CD4-positive, alpha-beta memory T cell (primary cell): ENCODE measurements around the gene NOL11. TPM values are rescaled to one million over a fixed set of nuclear protein-coding genes. Genes with fewer than 3 reads are reported as not detected.

Experiments used
- CTCF ChIA-PET: fragments of 350-600 bp; sonication (Branson Sonifier 250); formaldehyde crosslinking; loops from one replicate; lab custom pipeline; 2021; ENCODE audit warnings: inconsistent platforms; ENCODE audit not compliant: partially characterized antibody; lab: Charles Lee
- POLR2A ChIA-PET: fragments of 350-600 bp; sonication (Branson Sonifier 250); formaldehyde crosslinking; loops from one replicate; lab custom pipeline; 2021; ENCODE audit not compliant: partially characterized antibody; lab: Charles Lee
- DNase-seq, 5 donors: peaks; one replicate each; pipeline versions ENCODE4 v3.0.0 to v3.0.0-alpha.2; 2020 to 2022; ENCODE audit warnings: mixed read lengths in 1 of 5
- H3K27ac ChIP-seq: one replicate; pipeline ENCODE4 v1.7.0; 2013; ENCODE audit warnings: low read depth, low read length
- H3K27me3 ChIP-seq: 2 replicates; pipeline ENCODE4 v1.7.0; 2013; ENCODE audit warnings: mild to moderate bottlenecking, low read length, moderate library complexity; ENCODE audit not compliant: insufficient read depth
- H3K36me3 ChIP-seq: 2 replicates; pipeline ENCODE4 v1.7.0; 2013; ENCODE audit warnings: mild to moderate bottlenecking, low read length, moderate library complexity; ENCODE audit not compliant: insufficient read depth
- H3K4me1 ChIP-seq: 2 replicates; pipeline ENCODE4 v1.7.0; 2013; ENCODE audit warnings: mild to moderate bottlenecking, low read length, moderate library complexity; ENCODE audit not compliant: insufficient read depth
- H3K4me3 ChIP-seq, 2 donors: one replicate each; pipeline ENCODE4 v1.7.0; 2013; ENCODE audit warnings: low read length in 2 of 2, mild to moderate bottlenecking in 1 of 2
- H3K9me3 ChIP-seq, 2 donors: one replicate each; pipeline ENCODE4 v1.7.0; 2013; ENCODE audit warnings: low read length in 2 of 2, control low read depth in 1 of 2; ENCODE audit not compliant: control insufficient read depth in 1 of 2
- H3K27ac Mint-ChIP-seq, 7 donors: one replicate each; pipeline ENCODE4 v1.8.0; 2020 to 2021; ENCODE audit warnings: mixed read lengths in 7 of 7, mild to moderate bottlenecking in 6 of 7, inconsistent platforms in 3 of 7, moderate library complexity in 3 of 7
- H3K27me3 Mint-ChIP-seq, 2 donors: one replicate each; pipeline ENCODE4 v1.8.0; 2020 to 2021; ENCODE audit warnings: mixed read lengths in 2 of 2
- H3K36me3 Mint-ChIP-seq, 2 donors: one replicate each; pipeline ENCODE4 v1.8.0; 2020 to 2021; ENCODE audit warnings: mixed read lengths in 2 of 2, inconsistent platforms in 1 of 2, mild to moderate bottlenecking in 1 of 2
- H3K4me1 Mint-ChIP-seq, 4 donors: one replicate each; pipeline ENCODE4 v1.8.0; 2020 to 2021; ENCODE audit warnings: mixed read lengths in 4 of 4, mild to moderate bottlenecking in 1 of 4
- H3K4me3 Mint-ChIP-seq, 8 donors: one replicate each; pipeline ENCODE4 v1.8.0; 2020 to 2021; ENCODE audit warnings: mixed read lengths in 8 of 8, mild to moderate bottlenecking in 7 of 8, moderate library complexity in 6 of 8, inconsistent platforms in 3 of 8
- H3K9me3 Mint-ChIP-seq, 8 donors: one replicate each; pipeline ENCODE4 v1.8.0; 2020 to 2021; ENCODE audit warnings: mixed read lengths in 8 of 8, mild to moderate bottlenecking in 5 of 8, inconsistent platforms in 3 of 8, moderate library complexity in 1 of 8
- intact Hi-C: fragments of 100-400 bp; cut with micrococcal nuclease; formaldehyde crosslinking; loops from one replicate; pipeline ENCODE4 v1.15.1; 2023
- polyA plus RNA-seq, 2 donors: library from polyadenylated mRNA; unstranded; fragments of 300-500 nt; fragmentation: Illumina TruSeq; gene quantifications; one replicate each; pipeline ENCODE4 v1.2.3, GENCODE V29; 2021
- total RNA-seq, 2 experiments: library from RNA; stranded (reverse); gene quantifications; one replicate each; pipeline ENCODE4 v1.2.3, GENCODE V29; 2021

Gene NOL11
- total and polyA plus RNA-seq, 4 experiments from 2014 or later, result 18.3 to 57.1 (median 47.5) TPM

- Mint-ChIP-seq H3K4me3 (no peak overlapping the region), H3K36me3 (peaks cover 0 to 2% of the 10 kb centered on the region in 2 donors)
Observed at GRCh38 chr17:67759355-67760171, 41.8 kb downstream of the NOL11 start.

GRCh38 chr17:67765623-67766022, 47.9 kb downstream of the NOL11 start:
- Histone ChIP-seq H3K4me1 (no peaks in the 10 kb centered on the region), H3K9me3 (no peaks in the 10 kb centered on the region), H3K4me3 (no peak overlapping the region), H3K36me3 (no peaks in the 10 kb centered on the region), H3K27ac (no peak overlapping the region), H3K27me3 (no peaks in the 10 kb centered on the region)
- POLR2A ChIA-PET, result no interaction called here
- peak overlapping the region in 1 of 7 donors; percentile 21 for H3K27ac Mint-ChIP-seq
- peaks cover 0 to 10% of the 10 kb centered on the region in 2 donors for H3K36me3 Mint-ChIP-seq
- H3K9me3 Mint-ChIP-seq, result no peaks in the 10 kb centered on the region
- no peaks in the 10 kb centered on the region for H3K4me1 Mint-ChIP-seq
- intact Hi-C loops, result no loop called here
- no peak overlapping the region for H3K4me3 Mint-ChIP-seq
- CTCF ChIA-PET, result no interaction called here
- no peaks in the 10 kb centered on the region for H3K27me3 Mint-ChIP-seq
- no peak for DNase-seq

More at GRCh38 chr17:67759355-67760171, 41.8 kb downstream of the NOL11 start:
- no peak overlapping the region for H3K4me3 ChIP-seq
- H3K27ac ChIP-seq, result no peak overlapping the region
- CTCF ChIA-PET, result no interaction called here
- POLR2A ChIA-PET, result interaction anchor here (1.2 kb wide), 1 partner anchor 42 kb away, joined by 3 read pairs; no protein-coding TSS in a partner anchor
- peaks cover 0 to 3% (median 0%) of the 10 kb centered on the region in 8 donors for H3K9me3 Mint-ChIP-seq
- peak overlapping the region in 1 of 7 donors; percentile 69 for H3K27ac Mint-ChIP-seq
- H3K36me3 ChIP-seq, result no peaks in the 10 kb centered on the region
- no peak for DNase-seq
- no peaks in the 10 kb centered on the region for H3K4me1 ChIP-seq
- no peaks in the 10 kb centered on the region for H3K27me3 Mint-ChIP-seq
- intact Hi-C loops, result no loop called here
- H3K9me3 ChIP-seq, result no peaks in the 10 kb centered on the region
- no peaks in the 10 kb centered on the region for H3K27me3 ChIP-seq
- peaks cover 0 to 7% (median 1%) of the 10 kb centered on the region in 4 donors for H3K4me1 Mint-ChIP-seq

- no peaks in the 10 kb centered on the region for H3K9me3 Mint-ChIP-seq
- H3K27me3 Mint-ChIP-seq, result peaks cover 0 to 2% of the 10 kb centered on the region in 2 donors
- Histone ChIP-seq H3K27ac (no peak overlapping the region), H3K36me3 (no peaks in the 10 kb centered on the region), H3K4me3 (no peak overlapping the region), H3K4me1 (no peaks in the 10 kb centered on the region), H3K27me3 (no peaks in the 10 kb centered on the region), H3K9me3 (no peaks in the 10 kb centered on the region)
- H3K4me3 Mint-ChIP-seq, result no peak overlapping the region
- peak overlapping the region in 1 of 7 donors; percentile 70 for H3K27ac Mint-ChIP-seq
- CTCF ChIA-PET, result no interaction called here
- no peak for DNase-seq
- no peaks in the 10 kb centered on the region for H3K4me1 Mint-ChIP-seq
- intact Hi-C loops, result no loop called here
- peaks cover 0 to 10% of the 10 kb centered on the region in 2 donors for H3K36me3 Mint-ChIP-seq
- POLR2A ChIA-PET, result no interaction called here
Observed at GRCh38 chr17:67769231-67769630, 51.5 kb downstream of the NOL11 start.

- ChIA-PET POLR2A (no interaction called here), CTCF (no interaction called here)
- Mint-ChIP-seq H3K4me1 (no peaks in the 10 kb centered on the region), H3K36me3 (peaks cover 0 to 5% of the 10 kb centered on the region in 2 donors), H3K27ac (no peak overlapping the region), H3K9me3 (no peaks in the 10 kb centered on the region), H3K4me3 (no peak overlapping the region), H3K27me3 (peaks cover 2% of the 10 kb centered on the region in 2 donors)
- Histone ChIP-seq H3K4me3 (no peak overlapping the region), H3K27ac (no peak overlapping the region), H3K36me3 (no peaks in the 10 kb centered on the region), H3K9me3 (no peaks in the 10 kb centered on the region), H3K27me3 (no peaks in the 10 kb centered on the region), H3K4me1 (no peaks in the 10 kb centered on the region)
- intact Hi-C loops, result no loop called here
- no peak for DNase-seq
Observed at GRCh38 chr17:67770539-67770938, 52.8 kb downstream of the NOL11 start.

- Histone ChIP-seq H3K27ac (no peak overlapping the region), H3K4me1 (no peaks in the 10 kb centered on the region), H3K27me3 (no peaks in the 10 kb centered on the region), H3K9me3 (no peaks in the 10 kb centered on the region), H3K36me3 (no peaks in the 10 kb centered on the region), H3K4me3 (no peak overlapping the region)
- CTCF ChIA-PET, result no interaction called here
- Mint-ChIP-seq H3K36me3 (no peaks in the 10 kb centered on the region), H3K27ac (peak overlapping the region in 1 of 7 donors; percentile 55), H3K4me3 (no peak overlapping the region), H3K27me3 (peaks cover 2% of the 10 kb centered on the region in 2 donors), H3K9me3 (no peaks in the 10 kb centered on the region), H3K4me1 (no peaks in the 10 kb centered on the region)
- no peak for DNase-seq
- intact Hi-C loops, result no loop called here
- POLR2A ChIA-PET, result no interaction called here
Observed at GRCh38 chr17:67772679-67773078, 54.9 kb downstream of the NOL11 start.

GRCh38 chr17:67773246-67773645, 55.5 kb downstream of the NOL11 start:
- no peak overlapping the region for H3K4me3 ChIP-seq
- ChIA-PET POLR2A (no interaction called here), CTCF (no interaction called here)
- Mint-ChIP-seq H3K4me3 (no peak overlapping the region), H3K27me3 (peaks cover 2% of the 10 kb centered on the region in 2 donors), H3K27ac (peak overlapping the region in 1 of 7 donors; percentile 55), H3K4me1 (no peaks in the 10 kb centered on the region), H3K9me3 (no peaks in the 10 kb centered on the region), H3K36me3 (no peaks in the 10 kb centered on the region)
- DNase-seq, result no peak
- intact Hi-C loops, result no loop called here
- no peaks in the 10 kb centered on the region for H3K4me1 ChIP-seq
- H3K36me3 ChIP-seq, result no peaks in the 10 kb centered on the region
- no peaks in the 10 kb centered on the region for H3K9me3 ChIP-seq
- H3K27me3 ChIP-seq, result no peaks in the 10 kb centered on the region
- no peak overlapping the region for H3K27ac ChIP-seq

GRCh38 chr17:67779098-67779672, 61.4 kb downstream of the NOL11 start:
- no peaks in the 10 kb centered on the region for H3K4me1 ChIP-seq
- ChIA-PET POLR2A (no interaction called here), CTCF (interaction anchor here (1.2 kb wide), 1 partner anchor 23 kb away, joined by 4 read pairs; no protein-coding TSS in a partner anchor)
- no peaks in the 10 kb centered on the region for H3K9me3 ChIP-seq
- H3K27me3 Mint-ChIP-seq, result peaks cover 0 to 2% of the 10 kb centered on the region in 2 donors
- no peaks in the 10 kb centered on the region for H3K36me3 Mint-ChIP-seq
- no peaks in the 10 kb centered on the region for H3K27me3 ChIP-seq
- intact Hi-C loops, result no loop called here
- peak in 4 of 5 donors; percentile 7 to 19 (median 12) for DNase-seq
- peak overlapping the region in 1 of 7 donors; percentile 41 for H3K27ac Mint-ChIP-seq
- H3K27ac ChIP-seq, result no peak overlapping the region
- H3K4me3 ChIP-seq, result no peak overlapping the region
- H3K4me3 Mint-ChIP-seq, result peak overlapping the region in 1 of 8 donors; percentile 61
- H3K36me3 ChIP-seq, result no peaks in the 10 kb centered on the region
- no peaks in the 10 kb centered on the region for H3K4me1 Mint-ChIP-seq
- H3K9me3 Mint-ChIP-seq, result peaks cover 0 to 3% (median 0%) of the 10 kb centered on the region in 8 donors
